ENCODE measurements around the gene CELF2.

The CELF2 gene

GRCh38 chr10:11318826-11319598, 301.3 kb downstream of the CELF2 start:
- H3K4me3 ChIP-seq (ENCODE audit: low read depth, low read length), result no peak overlapping the region
- H3K4me1 ChIP-seq (ENCODE audit: control insufficient read depth, insufficient read depth, low read length), result no peaks in the 10 kb centered on the region
- H3K27ac ChIP-seq (ENCODE audit: extremely low read depth, low read depth, low read length), result no peak overlapping the region
- POLR2A ChIA-PET, result no interaction called here
- no peak for TF ChIP-seq REPIN1 (tag by site-specific recombination; IDR thresholded peaks at IDR 0.05; ENCODE audit: low read depth)
- no peak for TF ChIP-seq ZNF391 (tag by site-specific recombination; IDR thresholded peaks at IDR 0.05; ENCODE audit: borderline replicate concordance, low read depth)
- no peak for TF ChIP-seq ZNF837 (tag by site-specific recombination; IDR thresholded peaks at IDR 0.05)
- TF ChIP-seq RBAK (tag by site-specific recombination; IDR thresholded peaks at IDR 0.05), result no peak
- no peak for TF ChIP-seq ZNF521 (tag by site-specific recombination; IDR thresholded peaks at IDR 0.05)
- TF ChIP-seq ZNF558 (tag by site-specific recombination; IDR thresholded peaks at IDR 0.05), result no peak
- CTCF ChIA-PET, result no interaction called here
- H3K36me3 ChIP-seq (ENCODE audit: control insufficient read depth in 2 of 2, insufficient read depth in 1 of 2, low read length in 2 of 2), result peaks cover 4 to 59% of the 10 kb centered on the region in 2 experiments; a peak in 1 of 3 replicates
- no peaks in the 10 kb centered on the region for H3K9me3 ChIP-seq (ENCODE audit: control insufficient read depth, insufficient read depth, low read depth, low read length)

- CTCF ChIA-PET, result no interaction called here
- Histone ChIP-seq H3K9me3 (ENCODE audit: control insufficient read depth, insufficient read depth, low read depth, low read length) (no peaks in the 10 kb centered on the region), H3K27ac (ENCODE audit: extremely low read depth, low read depth, low read length) (no peak overlapping the region), H3K4me1 (ENCODE audit: control insufficient read depth, insufficient read depth, low read length) (no peaks in the 10 kb centered on the region), H3K36me3 (ENCODE audit: control insufficient read depth in 2 of 2, insufficient read depth in 1 of 2, low read length in 2 of 2) (peaks cover 4 to 52% of the 10 kb centered on the region in 2 experiments; a peak in 1 of 3 replicates), H3K4me3 (ENCODE audit: low read depth, low read length) (no peak overlapping the region)
- POLR2A ChIA-PET, result no interaction called here
- TF ChIP-seq ZNF341 (tag by site-specific recombination; IDR thresholded peaks at IDR 0.05; ENCODE audit: low read depth) (no peak), ZNF426 (tag by site-specific recombination; IDR thresholded peaks at IDR 0.05) (no peak), ZBTB44 (tag by site-specific recombination; IDR thresholded peaks at IDR 0.05) (no peak), ZNF148 (tag by site-specific recombination; IDR thresholded peaks at IDR 0.05; ENCODE audit: borderline replicate concordance) (no peak), ZNF280D (tag by site-specific recombination; IDR thresholded peaks at IDR 0.05) (no peak), BCL11B (tag by site-specific recombination; IDR thresholded peaks at IDR 0.05; ENCODE audit: low read depth) (no peak), GLIS1 (tag by site-specific recombination; IDR thresholded peaks at IDR 0.05) (no peak), ZNF521 (tag by site-specific recombination; IDR thresholded peaks at IDR 0.05) (no peak), ZNF791 (tag by site-specific recombination; IDR thresholded peaks at IDR 0.05) (no peak), ZNF623 (tag by site-specific recombination; IDR thresholded peaks at IDR 0.05) (no peak), PRDM1 (tag by site-specific recombination; IDR thresholded peaks at IDR 0.05) (no peak), ZNF792 (tag by site-specific recombination; IDR thresholded peaks at IDR 0.05) (no peak), PRDM10 (tag by site-specific recombination; IDR thresholded peaks at IDR 0.05) (no peak)
These were observed 302.4 kb downstream of the CELF2 start for GRCh38 chr10:11319990-11320602.
